Suprapubic skin (tissue), 4 donors: ENCODE results near the gene ARHGAP5. TPM values are rescaled to one million over a fixed set of nuclear protein-coding genes. Genes with fewer than 3 reads are reported as not detected.

ENCODE experiments used
- DNase-seq, 2 donors: peaks; one replicate each; pipeline ENCODE4 v3.0.0-alpha.2; 2019; ENCODE audit warnings: low spot score in 2 of 2
- H3K27ac ChIP-seq: fragments of 200-600 bp; sonication (generic); one replicate; pipeline ENCODE4 v1.5.1; 2019
- H3K27me3 ChIP-seq: fragments of 200-600 bp; sonication (generic); one replicate; pipeline ENCODE4 v1.5.1; 2019
- H3K36me3 ChIP-seq: fragments of 200-600 bp; sonication (generic); one replicate; pipeline ENCODE4 v1.5.1; 2019
- H3K4me1 ChIP-seq: fragments of 200-600 bp; sonication (generic); one replicate; pipeline ENCODE4 v1.5.1; 2019
- H3K4me3 ChIP-seq: fragments of 200-600 bp; sonication (generic); one replicate; pipeline ENCODE4 v1.5.1; 2019; ENCODE audit warnings: mild to moderate bottlenecking
- H3K9me3 ChIP-seq: fragments of 200-600 bp; sonication (generic); one replicate; pipeline ENCODE4 v1.5.1; 2019
- EP300 ChIP-seq: sonication (generic); formaldehyde crosslinking; IDR thresholded peaks from one replicate; pipeline ENCODE4 v1.6.1; 2017; ENCODE audit warnings: antibody characterized with exemption
- POLR2A ChIP-seq, 2 donors: fragments of 450-650 bp; IDR thresholded peaks; one replicate each; pipeline ENCODE4 v1.6.1; 2017; ENCODE audit warnings: antibody characterized with exemption in 2 of 2, mild to moderate bottlenecking in 2 of 2, moderate library complexity in 2 of 2
- POLR2AphosphoS5 ChIP-seq, 3 donors: sonication (generic); formaldehyde crosslinking; IDR thresholded peaks; one replicate each; pipeline ENCODE4 v1.6.1; 2017; ENCODE audit warnings: antibody characterized with exemption in 3 of 3
- WGBS: methylation state at CpG from one replicate; pipeline ENCODE4 v1.1.5; 2018; 5-methylcytosine and 5-hydroxymethylcytosine counted together
- total RNA-seq, 4 donors: library from RNA; depleted of rRNA; stranded (reverse); fragments of >200 nt; gene quantifications; one replicate each; pipeline ENCODE4 v1.1.0, GENCODE V29; 2016
- TF ChIP-seq, protein P1 (sequence below), 2 donors: fragments of 200-600 bp in 1 of 2; fragments of 450-650 bp in 1 of 2; sonication (generic) in 1 of 2; IDR thresholded peaks; one replicate each; pipeline ENCODE4 v1.5.1; 2016 to 2019; ENCODE audit warnings: antibody characterized with exemption in 2 of 2, mild to moderate bottlenecking in 1 of 2, moderate library complexity in 1 of 2

Gene ARHGAP5
- total RNA-seq, 4 donors from 2014 or later = 92.5 to 125 (median 109) TPM

GRCh38 chr14:32054536-32054935 is 22.6 kb upstream of the ARHGAP5 start:
- Histone ChIP-seq H3K27me3 (no peaks in the 10 kb centered on the region), H3K4me1 (no peaks in the 10 kb centered on the region), H3K4me3 (no peak overlapping the region), H3K9me3 (no peaks in the 10 kb centered on the region), H3K27ac (no peak overlapping the region), H3K36me3 (no peaks in the 10 kb centered on the region)
- DNase-seq = no peak
- WGBS = 95% methylated on average over 5 of the region's 5 CpGs
- TF ChIP-seq EP300 (no peak), POLR2AphosphoS5 (IDR thresholded peaks at IDR 0.05) (no peak), POLR2A (IDR thresholded peaks at IDR 0.05) (no peak)
- TF ChIP-seq, protein P1, sequence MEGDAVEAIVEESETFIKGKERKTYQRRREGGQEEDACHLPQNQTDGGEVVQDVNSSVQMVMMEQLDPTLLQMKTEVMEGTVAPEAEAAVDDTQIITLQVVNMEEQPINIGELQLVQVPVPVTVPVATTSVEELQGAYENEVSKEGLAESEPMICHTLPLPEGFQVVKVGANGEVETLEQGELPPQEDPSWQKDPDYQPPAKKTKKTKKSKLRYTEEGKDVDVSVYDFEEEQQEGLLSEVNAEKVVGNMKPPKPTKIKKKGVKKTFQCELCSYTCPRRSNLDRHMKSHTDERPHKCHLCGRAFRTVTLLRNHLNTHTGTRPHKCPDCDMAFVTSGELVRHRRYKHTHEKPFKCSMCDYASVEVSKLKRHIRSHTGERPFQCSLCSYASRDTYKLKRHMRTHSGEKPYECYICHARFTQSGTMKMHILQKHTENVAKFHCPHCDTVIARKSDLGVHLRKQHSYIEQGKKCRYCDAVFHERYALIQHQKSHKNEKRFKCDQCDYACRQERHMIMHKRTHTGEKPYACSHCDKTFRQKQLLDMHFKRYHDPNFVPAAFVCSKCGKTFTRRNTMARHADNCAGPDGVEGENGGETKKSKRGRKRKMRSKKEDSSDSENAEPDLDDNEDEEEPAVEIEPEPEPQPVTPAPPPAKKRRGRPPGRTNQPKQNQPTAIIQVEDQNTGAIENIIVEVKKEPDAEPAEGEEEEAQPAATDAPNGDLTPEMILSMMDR (IDR thresholded peaks at IDR 0.05) = no peak

DNA sequence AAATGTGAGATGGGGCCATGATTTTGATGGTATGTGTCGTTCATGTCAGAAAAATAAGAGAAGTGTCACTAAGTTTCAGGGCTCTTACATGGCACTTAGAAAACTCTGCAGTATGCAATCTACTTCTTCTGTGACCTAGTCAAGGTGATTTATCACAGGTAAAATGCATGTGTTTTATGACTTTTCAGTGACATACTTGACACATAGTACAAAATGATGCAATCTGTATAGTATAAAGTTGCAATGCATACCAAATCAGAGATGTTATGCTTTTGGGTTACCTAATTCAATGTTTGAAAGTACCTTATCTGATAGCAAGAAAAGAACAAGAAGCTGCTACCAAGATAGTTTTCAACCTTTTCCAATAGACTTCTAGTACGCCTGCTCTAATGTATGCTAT is 21.9 kb upstream of the ARHGAP5 start:
- no peaks in the 10 kb centered on the region for H3K4me1 ChIP-seq
- 96% methylated on average over 2 of the region's 2 CpGs for WGBS
- no peaks in the 10 kb centered on the region for H3K9me3 ChIP-seq
- DNase-seq = no peak
- H3K27me3 ChIP-seq = no peaks in the 10 kb centered on the region
- no peak for TF ChIP-seq POLR2A (IDR thresholded peaks at IDR 0.05)
- no peak for TF ChIP-seq POLR2AphosphoS5 (IDR thresholded peaks at IDR 0.05)
- TF ChIP-seq EP300 = no peak
- TF ChIP-seq, protein P1 (IDR thresholded peaks at IDR 0.05) = no peak
- H3K4me3 ChIP-seq = no peak overlapping the region
- no peak overlapping the region for H3K27ac ChIP-seq
- no peaks in the 10 kb centered on the region for H3K36me3 ChIP-seq

- TF ChIP-seq, protein P1 (IDR thresholded peaks at IDR 0.05) = no peak
- TF ChIP-seq POLR2AphosphoS5 (IDR thresholded peaks at IDR 0.05) = no peak
- TF ChIP-seq EP300 = no peak
- TF ChIP-seq POLR2A (IDR thresholded peaks at IDR 0.05) = no peak
- Histone ChIP-seq H3K27ac (no peak overlapping the region), H3K27me3 (no peaks in the 10 kb centered on the region), H3K4me1 (no peaks in the 10 kb centered on the region), H3K4me3 (no peak overlapping the region), H3K9me3 (no peaks in the 10 kb centered on the region), H3K36me3 (no peaks in the 10 kb centered on the region)
- WGBS = 79% methylated on average over 2 of the region's 2 CpGs
- no peak for DNase-seq
Observed at GRCh38 chr14:32059702-32060101, 17.4 kb upstream of the ARHGAP5 start.

DNA sequence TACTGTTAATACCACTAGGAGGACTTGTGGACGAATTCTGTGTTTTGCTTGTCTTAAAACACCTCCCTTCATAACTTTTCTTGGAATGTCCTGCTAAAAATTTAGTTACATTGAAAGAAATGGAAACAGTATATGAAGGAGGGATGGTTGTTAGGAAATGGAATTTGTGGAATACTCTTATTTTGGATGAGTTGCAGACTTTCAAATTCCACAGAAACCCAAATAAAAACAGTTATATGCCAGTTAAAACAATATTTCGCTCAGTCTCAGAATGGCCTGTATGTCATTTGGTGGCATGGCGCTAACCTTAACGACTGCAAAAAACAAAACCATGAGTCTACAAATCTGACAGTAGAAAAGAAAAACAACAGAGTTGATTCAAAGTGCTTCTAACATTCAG is 12.2 kb upstream of the ARHGAP5 start:
- WGBS = 86% methylated on average over 4 of the region's 4 CpGs
- no peak for TF ChIP-seq POLR2A (IDR thresholded peaks at IDR 0.05)
- no peak for TF ChIP-seq EP300
- TF ChIP-seq, protein P1 (IDR thresholded peaks at IDR 0.05) = no peak
- no peak for TF ChIP-seq POLR2AphosphoS5 (IDR thresholded peaks at IDR 0.05)
- Histone ChIP-seq H3K4me3 (no peak overlapping the region), H3K27me3 (no peaks in the 10 kb centered on the region), H3K27ac (no peak overlapping the region), H3K36me3 (no peaks in the 10 kb centered on the region), H3K9me3 (no peaks in the 10 kb centered on the region), H3K4me1 (no peaks in the 10 kb centered on the region)
- no peak for DNase-seq

DNA sequence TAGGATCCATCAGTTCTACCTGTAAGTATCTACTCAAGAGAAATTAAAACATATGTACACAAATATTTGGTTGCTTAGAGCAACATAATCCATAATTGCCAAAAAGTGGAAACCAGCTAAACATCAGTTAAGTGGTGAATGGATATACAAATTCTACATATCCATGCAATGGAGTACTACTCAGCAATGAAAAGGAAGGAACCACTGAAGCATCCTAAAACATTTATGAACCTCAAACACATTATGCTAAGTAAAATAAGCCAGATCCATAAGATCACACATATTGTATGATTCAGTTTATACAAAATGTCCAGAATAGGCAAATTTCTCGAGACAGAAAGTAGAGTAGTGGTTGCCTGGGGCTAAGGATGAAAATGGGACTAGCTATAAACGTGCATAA is 8.4 kb upstream of the ARHGAP5 start:
- DNase-seq = no peak
- H3K36me3 ChIP-seq = no peaks in the 10 kb centered on the region
- 81% methylated on average over 2 of the region's 2 CpGs for WGBS
- H3K27ac ChIP-seq = no peak overlapping the region
- no peak for TF ChIP-seq POLR2AphosphoS5 (IDR thresholded peaks at IDR 0.05)
- no peaks in the 10 kb centered on the region for H3K9me3 ChIP-seq
- no peaks in the 10 kb centered on the region for H3K27me3 ChIP-seq
- no peaks in the 10 kb centered on the region for H3K4me1 ChIP-seq
- H3K4me3 ChIP-seq = no peak overlapping the region

DNA sequence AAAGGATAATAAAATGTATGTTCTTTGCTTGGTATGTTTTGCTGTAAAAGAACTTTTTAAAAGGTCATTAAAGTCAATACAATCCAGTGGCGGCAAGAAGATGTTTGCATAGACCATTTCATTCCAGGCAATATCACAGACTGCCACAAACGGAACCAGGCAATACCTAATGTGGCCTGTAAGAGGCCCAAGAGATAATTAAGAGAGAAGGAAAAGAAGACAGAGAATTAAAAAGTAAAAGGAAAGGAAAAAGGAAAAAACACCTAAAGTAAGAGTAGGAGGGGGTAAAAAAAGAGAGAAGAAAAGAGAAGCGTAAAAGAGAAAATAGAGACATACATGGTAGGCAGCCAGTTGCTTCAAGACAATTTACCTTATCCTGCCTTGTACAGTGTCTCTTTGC is 6.8 kb upstream of the ARHGAP5 start:
- Histone ChIP-seq H3K36me3 (no peaks in the 10 kb centered on the region), H3K27ac (no peak overlapping the region), H3K4me3 (no peak overlapping the region), H3K9me3 (no peaks in the 10 kb centered on the region), H3K27me3 (no peaks in the 10 kb centered on the region), H3K4me1 (peaks cover 7% of the 10 kb centered on the region)
- WGBS = 95% methylated on average over 3 of the region's 3 CpGs
- DNase-seq = no peak
- TF ChIP-seq, protein P1 (IDR thresholded peaks at IDR 0.05) = no peak
